GM19328 (cell line): ENCODE data around the gene KCNG2.

Experiments
- ATAC-seq: cut with Tn5 transposase; IDR thresholded peaks from one replicate; pipeline ENCODE4 v1.9.1; 2021; ENCODE audit warnings: mild to moderate bottlenecking, moderate library complexity; ENCODE audit not compliant: unreplicated experiment

KCNG2 gene

DNA sequence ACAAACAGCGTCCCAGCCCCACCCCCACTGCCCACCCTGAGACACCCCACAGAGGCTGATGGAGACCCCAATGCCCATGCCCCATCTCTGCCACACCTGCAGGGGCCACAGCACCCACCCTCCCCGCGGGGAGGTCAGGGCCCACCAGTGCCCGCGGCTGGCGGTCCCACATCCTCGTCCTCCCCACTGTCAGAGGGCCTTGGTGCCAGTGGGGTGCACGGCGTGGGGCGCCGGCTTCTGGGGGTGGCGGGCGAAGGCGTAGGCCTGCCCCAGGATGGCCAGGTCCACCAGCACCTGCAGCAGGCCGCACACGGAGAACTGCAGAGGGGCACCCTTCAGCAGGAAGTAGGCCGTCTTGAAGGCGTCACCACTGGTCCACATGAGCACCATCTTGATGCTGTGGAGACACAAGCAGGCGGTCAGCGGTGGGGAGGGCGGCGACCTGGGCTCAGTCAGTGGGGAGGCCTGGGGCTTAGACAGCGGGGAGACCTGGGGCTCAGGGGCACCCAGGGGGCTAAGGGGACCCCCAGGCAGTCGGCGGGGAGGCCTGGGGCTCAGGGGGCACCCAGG lies 106.1 kb downstream of the KCNG2 start:
- no peak for ATAC-seq

DNA sequence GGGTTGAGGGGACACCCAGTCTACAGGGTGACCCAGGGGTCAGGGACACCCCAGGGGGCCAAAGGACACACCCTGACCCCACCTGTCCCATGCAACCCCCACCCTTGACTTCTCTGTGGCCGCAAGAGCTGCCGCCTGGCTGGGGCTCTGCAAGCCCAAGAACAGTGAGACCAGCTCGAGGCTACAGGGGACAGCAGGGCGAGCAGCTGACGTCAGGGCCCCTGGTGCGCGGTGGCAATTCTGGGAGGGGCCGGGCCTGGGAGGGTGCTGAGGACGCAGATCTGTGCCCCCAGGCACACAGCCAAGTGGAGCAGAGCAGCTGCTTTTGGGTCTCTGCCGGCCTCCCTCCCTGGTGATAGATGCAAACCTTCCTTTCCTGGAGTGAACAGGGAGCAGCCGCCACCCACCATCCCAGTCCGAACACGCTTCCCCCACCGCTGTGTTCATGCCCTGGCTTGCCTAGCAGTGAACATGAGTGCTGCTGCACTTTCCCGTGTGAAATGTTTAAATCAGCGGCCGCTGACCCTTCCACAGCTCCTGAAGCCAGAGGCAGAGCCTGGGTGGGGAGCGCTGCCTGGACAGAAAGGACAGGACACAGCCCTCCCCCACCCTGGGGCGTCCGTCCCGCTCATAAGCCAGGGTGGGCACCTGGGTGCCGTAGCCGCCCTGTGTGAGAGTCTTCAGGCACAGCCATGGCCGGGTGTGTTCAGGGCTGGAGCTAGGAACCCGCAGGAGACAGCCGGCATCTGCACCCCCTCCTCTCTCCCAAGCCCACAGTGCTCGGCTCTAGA lies 106.8 kb downstream of the KCNG2 start:
- ATAC-seq = no peak

DNA sequence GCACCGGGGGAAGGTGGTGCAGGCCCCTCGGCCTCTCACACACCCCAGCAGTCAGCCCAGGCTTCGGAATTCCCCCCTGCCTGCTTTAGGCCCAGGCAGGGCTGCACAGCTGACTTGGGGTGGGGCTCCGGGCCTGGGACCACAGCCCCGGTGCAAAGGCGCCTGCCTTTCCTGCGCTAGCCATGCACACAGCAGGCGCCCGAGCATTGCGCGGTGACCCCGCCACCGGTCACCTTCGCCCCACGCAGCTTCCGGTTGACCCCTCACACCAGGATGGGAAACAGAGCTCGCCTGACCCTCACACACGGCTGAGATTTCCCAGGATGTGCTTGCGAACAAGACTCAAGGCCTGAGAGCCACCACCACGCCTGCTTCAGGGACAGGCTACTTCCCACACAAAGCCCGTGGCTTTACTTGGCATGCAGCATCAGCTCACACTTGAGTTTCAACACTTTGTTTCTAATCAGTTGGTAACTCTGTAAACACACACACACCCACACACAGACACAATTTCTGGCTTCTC lies 107.7 kb downstream of the KCNG2 start:
- ATAC-seq = no peak

DNA sequence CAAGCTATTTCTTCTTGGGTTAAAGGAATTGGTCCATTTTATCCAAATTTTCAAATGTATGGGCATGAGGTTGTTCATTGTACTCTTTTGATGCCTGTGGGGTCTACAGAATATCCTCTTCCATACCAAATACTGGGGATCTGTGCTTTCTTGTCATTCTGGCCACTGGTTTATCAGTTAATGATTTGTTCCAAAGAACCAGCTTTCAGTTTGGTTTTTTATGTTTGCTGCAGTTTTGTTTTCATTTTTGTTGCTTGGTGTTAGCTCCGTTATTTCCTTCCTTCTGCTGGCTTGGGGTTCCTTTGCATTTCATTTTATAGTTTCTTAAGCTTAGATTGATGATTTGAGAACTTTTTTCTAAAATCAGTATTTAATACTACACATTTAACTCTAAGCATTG lies 108.3 kb downstream of the KCNG2 start:
- ATAC-seq = no peak

DNA sequence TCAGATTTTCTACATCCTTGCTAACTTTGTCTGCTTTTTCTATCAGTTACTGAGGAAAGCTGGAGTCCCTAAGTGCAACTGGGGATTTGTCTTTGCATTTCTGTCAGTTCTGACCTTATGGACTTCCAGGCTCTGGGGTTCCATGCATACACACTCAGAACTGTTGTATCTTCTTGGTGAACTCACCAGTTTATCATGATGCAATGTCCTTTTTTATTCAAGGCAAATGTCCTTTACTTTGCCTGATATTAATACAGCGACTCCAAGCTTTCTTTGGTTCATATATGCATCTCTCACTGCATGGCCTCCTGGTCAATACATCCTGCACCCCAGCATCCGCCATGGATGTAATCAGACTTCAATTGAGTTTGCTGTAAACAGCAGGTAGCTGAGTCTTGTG lies 109.0 kb downstream of the KCNG2 start:
- ATAC-seq = no peak

DNA sequence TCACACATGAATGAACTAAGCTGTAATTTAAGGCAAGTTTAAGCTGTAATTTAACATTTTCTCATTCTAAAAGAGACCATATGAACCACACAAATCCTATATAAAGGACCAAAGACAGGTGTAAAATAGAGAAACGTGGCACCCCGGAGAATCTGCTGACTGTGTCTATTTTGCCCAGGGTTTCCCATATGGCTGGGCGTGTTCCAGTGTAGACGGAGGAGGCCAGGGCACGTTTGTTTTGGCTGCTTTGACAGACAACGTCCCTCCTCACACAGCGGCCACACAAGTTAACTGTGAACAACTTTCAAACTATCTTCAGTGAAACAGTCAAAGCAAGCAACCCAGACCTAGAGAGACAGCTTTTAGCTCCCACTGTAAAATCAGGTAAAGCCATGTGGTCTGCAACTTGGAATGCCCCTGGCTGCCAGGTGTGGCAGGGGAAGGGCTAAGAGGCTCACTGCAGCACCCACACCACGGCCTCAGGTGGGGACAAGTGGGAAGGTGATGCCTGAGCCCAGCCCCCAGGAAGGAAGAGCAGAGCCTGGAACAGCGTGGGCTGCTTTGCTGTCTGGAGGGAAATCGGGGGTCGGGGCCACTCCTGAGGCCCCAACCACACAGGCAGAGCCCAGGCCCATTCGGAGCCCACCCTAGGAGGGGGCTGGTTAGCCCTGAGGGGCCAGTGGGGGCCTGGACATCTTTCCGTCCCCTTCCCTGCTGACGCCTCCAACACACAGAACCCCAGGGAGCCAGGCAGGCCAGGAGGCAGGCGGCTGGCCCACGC lies 113.0 kb downstream of the KCNG2 start:
- ATAC-seq = no peak

DNA sequence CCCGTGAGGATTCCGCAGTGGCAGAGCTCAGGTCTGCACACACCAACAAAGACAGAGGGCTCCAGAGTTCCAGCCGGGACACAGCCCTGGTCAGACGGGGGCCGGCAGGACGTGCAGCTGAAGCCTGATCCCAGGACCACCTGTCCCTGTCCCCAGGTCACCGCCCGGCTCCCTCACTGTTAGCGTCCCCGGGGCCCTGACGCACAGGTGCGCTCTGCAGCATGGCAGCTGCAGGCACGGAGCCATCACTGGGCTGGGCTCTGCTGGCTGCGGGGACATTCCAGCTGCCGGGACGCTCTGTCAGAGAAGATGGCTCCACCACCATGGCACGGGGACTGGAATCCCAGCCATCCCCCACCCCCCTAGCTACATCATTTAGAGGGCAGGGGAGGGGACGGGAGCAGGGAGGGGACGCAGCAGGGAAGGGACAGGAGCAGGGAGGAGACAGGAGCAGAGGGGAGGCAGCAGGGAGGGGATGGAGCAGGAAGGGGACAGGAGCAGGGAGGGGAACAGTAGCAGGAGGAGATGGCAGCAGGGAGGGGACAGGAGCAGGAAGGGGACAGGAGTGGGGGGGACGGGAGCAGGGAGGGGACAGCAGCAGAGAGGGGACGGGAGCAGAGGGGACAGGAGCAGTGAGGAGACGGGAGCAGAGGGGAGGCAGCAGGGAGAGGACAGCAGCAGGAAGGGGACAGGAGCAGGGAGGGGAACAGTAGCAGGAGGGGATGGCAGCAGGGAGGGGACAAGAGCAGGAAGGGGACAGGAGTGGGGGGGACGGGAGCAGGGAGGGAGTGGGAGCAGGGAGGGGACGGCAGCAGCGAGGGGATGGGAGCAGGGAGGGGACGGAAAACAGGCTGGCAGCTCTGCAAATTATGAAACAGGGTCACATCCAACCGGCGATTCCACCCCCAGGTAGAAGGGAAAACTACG lies 113.9 kb downstream of the KCNG2 start:
- ATAC-seq = no peak

DNA sequence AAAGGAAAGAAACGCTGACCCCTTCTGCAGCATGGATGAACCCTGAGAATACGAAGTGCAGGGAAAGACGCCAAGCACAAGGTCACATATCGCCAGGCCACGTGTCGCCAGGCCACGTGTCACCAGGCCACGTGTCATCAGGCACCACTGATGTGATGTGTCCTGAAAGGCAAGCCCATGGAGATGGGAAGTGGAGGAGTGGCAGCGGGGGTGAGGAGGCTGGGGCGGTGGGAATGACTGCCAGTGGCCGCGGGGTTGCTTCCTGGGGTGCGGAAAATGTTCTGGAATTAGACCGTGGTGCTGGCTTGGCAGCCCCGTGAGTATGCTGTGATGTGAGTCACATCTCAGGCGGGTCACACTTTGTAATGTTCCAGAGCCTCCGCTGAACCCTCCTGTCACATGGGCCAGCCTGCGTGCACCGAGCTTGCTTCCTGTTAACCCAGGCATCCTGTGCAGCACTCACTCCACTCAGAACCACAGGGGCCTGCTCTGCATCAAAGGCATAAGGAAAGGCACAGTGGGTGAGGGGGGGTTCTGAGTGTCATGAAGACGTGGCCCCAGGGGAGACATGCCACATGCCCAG lies 114.8 kb downstream of the KCNG2 start:
- no peak for ATAC-seq

DNA sequence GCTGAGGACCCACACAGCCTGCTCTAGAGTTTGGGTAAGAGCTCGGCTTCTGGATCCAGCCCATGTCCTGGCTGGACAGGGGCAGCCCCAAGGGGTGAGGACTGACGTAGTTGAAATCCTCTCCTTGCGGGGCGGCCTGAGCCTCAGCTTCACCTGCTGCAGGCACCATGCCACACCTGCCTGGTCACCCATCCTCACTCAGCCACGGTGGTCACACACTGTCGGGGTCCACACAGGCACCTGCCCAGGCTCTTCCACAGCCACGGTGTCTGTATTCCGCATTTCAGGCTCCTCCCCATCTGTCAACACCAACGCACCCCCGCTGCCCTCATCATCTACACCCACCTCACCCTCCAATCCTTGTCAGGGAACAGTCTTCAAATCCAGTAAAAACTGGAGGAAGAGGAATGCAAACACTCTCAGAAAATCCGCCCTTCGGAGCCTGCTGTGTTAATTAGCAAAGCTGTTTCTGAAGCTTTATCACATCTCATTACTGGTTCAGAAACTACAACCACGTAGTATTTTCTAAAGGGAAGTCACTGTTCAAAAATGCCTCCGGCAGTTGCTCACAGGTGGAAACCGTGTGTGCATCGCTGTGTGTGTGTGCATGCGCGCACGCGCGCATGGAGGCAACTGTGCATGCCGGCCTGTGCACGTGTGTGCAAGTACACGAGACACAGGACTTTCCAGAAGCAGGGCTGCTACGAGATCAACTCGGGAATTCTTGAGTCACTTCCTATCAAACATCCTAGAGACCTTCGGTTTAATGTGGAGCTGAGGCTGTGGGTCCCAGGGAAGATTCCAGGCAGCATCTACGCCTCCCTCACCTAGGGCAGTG lies 115.5 kb downstream of the KCNG2 start:
- no peak for ATAC-seq

DNA sequence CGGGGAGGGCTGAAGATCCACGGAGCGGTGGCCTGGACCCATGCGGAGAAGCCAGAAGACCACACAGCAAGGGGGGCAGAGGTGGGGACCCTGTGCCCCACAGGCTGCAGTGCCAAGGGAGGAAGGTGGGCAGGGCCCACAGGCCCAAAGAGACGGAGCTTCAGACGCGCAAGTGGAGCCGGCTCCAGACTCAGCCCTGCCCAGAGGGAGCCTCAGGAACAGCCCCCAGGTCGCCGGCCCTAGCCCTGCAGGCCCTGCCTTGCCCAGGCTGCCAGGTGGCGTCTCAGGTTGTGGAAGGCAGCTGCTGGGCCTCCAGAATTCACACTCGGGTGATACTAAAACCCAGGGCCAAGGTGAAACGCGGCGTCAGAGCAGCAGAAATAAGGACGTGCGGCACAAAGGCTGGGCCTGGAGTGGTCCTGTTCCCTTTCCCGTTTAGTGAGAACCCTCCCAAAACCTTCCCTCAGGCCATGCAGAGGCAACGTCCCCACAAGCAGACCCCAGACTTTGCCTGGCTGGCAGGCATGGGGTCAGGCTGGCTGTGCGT lies 116.9 kb downstream of the KCNG2 start:
- no peak for ATAC-seq

DNA sequence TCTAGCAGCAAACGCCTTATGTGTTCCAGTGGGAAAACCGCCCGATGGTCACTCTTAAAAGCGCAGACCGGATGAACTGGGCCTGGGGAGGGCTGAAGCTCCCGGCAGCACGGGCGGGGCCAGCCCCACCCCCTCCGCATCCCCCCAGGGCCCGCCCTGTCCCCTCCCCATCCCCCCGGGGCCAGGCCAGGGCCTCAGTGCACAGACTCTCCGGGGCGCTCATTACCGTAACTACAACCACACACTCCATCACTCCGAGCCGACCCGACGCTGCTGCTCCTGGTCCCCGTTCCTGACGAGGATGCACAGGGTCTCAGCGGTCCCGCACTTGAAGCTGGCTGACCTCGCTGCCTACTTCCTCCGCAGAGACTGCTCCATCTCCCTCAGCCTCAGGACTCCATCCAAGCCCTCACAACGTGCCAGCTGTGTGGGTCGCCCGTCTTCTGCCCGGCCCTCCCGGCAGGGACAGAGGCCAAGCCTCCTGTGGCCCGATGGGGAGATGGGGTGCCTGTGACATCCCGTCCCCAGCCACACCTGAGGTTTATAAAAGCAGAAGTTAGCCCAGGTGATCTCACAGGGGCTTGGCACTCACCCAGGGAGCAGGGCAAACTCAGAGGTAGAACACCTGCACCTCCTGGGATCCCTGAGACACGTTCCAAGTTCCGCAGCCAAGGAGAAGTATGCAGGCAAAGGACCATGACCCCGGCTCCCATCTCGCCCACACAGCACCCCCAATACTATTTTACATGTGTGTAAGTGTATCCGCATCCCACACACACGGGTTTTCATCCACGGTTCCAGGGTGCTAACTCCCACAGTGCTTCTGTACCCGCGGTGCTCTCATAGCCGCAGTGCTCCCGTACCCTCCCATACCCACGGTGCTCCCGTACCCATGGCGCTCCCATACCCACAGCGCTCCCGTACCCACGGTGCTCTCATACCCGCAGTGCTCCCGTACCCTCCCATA lies 117.7 kb downstream of the KCNG2 start:
- ATAC-seq = no peak

DNA sequence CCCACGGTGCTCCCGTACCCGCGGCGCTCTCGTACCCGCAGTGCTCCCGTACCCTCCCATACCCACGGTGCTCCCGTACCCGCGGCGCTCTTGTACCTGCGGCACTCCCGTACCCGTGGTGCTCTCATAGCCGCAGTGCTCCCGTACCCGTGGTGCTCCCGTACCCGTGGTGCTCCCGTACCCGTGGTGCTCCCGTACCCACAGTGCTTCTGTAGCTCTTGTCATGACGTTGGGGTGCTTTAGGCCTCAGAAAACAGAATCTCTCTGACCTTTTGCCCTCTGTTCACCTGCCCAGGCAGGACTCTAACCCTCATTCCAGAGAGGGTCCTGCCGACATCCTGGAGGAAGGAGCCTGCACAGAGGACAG lies 118.4 kb downstream of the KCNG2 start:
- ATAC-seq = no peak

DNA sequence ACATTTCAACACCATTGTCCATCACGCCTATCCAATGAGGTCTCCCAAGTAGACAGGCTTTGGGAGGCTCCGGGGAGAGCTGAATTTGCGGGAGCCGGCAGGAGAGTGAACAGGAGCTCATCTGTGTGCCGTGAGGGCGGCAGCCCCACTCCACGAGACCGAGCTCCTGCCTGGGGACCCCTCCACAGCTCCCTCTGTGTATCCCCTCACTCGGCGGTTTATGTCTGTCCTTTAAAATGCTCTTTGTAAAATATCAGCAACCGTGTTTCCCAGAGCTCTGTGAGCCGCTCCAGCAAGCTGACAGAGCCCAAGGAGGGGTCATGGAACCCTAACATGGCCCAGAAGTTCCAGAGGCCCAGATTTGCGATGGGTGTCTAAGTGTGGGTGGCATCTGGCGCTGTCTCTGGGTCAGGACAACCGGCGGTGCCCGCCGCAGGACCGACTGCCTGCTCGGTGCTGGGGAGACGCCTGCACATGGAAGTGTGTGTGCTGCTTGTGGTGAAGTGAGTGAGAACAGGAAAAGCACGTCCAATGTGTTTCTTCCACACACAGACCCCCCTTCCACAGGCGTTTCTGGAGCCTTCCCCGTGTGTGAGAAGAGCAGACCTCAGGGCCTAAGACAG lies 118.9 kb downstream of the KCNG2 start:
- ATAC-seq = no peak

DNA sequence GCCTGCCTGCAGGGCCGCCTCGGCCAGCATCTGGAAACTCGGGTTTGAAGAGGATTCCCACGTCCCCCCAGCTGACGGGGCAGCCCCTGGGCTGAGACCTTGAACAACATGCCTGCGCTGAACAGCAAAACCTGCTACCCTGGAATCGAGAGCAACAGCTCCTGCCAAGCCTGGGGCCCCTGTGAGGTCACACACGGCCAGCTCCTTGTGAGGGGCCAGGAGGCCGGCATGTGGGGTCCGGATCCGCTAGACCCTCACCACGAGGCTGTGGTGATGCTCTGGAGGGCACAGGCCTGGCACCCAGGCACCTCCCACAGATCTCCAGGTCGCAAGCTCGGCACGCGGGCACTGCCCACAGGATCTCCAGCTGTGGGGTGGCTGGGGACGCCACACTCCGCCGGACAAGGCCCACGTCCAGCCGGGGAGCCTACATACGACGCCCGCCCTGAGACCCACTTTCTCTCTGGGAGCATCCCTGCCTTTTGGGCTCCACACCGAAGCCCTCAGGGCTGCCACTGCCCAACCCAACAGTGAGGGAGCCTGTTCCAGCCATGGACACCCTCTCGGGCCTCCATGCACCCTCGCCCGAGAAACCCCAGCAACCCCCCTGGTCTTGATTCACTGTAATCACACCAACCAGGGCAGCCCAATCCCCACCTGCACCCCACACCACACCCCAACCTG lies 119.6 kb downstream of the KCNG2 start:
- no peak for ATAC-seq

DNA sequence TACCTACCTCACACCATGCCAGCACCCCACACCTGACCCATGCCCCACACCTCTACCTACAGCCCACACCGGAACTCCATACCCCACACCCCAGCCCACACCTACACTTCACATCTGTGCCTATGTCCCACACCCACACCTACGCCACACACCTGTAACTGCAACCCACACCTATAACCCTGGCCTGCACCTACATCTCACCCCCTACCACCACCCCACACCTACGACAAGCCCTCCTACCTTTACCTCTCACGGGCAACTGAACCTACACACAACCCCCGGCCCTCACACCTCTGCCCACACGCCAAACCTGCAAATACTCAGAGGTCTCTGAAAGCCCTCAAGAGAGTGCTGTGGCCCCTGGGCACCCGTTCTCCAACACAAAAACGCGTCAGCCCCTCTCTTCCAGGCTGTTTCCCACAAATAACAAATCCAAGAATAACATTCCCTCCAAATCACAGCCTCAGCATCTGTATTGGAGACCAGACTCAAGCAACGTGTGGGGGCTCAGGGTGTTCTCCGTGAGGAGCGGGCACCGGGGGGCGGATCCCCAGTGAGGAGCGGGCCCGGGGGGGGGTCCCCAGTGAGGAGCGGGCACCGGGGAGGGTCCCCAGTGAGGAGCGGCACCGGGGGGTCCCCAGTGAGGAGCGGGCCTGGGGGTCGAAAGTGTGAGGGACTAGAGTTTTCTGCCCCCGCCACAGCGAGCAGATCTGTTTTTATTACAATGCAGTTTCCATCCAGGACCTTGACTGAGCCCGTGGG lies 120.3 kb downstream of the KCNG2 start:
- ATAC-seq = no peak

DNA sequence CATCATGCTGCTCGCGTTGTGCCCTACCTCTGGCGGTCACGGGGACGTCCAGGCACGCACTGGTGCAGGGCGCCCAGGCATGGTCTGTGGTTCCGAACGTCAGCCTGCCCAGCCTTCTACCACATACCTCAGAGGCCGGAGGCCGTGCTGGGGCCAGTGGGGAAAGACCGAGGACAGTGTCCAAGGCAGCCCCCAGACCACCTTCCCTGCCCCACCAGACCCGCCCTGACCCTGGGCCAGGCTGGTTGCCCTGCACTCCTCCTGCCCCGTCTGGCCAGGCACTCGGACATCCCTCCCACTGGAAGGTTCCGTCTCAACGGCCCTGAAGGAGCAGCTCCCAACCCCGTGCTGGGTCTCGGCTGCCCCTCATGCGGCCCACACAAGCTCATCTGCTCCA lies 120.9 kb downstream of the KCNG2 start:
- no peak for ATAC-seq
